Stimulated activated CD4-positive, alpha-beta T cell treated with anti-CD3 and anti-CD28 coated beads, Interleukin-15, amount 100 ng/mL, for 24 hours (primary cell): Measurements from ENCODE around the gene MTM1.
A peak's percentile ranks its signal among the peaks of the same experiment; 100 is the strongest.

Source experiments
- DNase-seq: peaks from one replicate; pipeline ENCODE4 v3.0.0-alpha.2; 2020

Gene MTM1

GRCh38 chrX:150680974-150681373 is 112.6 kb downstream of the MTM1 start:
- DNase-seq, result no peak

- DNase-seq, result no peak
These were observed 114.7 kb downstream of the MTM1 start for GRCh38 chrX:150683112-150683511.

- DNase-seq, result no peak
These were observed 115.2 kb downstream of the MTM1 start for GRCh38 chrX:150683536-150684146.

- no peak for DNase-seq
These were observed 120.6 kb downstream of the MTM1 start for GRCh38 chrX:150688911-150689451.

GRCh38 chrX:150690126-150690525 is 121.7 kb downstream of the MTM1 start:
- peak; percentile 29 for DNase-seq

- DNase-seq, result peak; percentile 23
These were observed 123.9 kb downstream of the MTM1 start for GRCh38 chrX:150692296-150692695.

GRCh38 chrX:150692831-150693724 is 124.7 kb downstream of the MTM1 start, which contains the start of gene MTMR1:
Gene MTMR1, plus strand, starts transcription at chrX:150693396. Its CDS starts 135 bp downstream, at chrX:150693531.
- DNase-seq, result peak; percentile 58

GRCh38 chrX:150693725-150694574 is 125.5 kb downstream of the MTM1 start:
- peak; percentile 77 for DNase-seq

- peak; percentile 45 for DNase-seq
These were observed 126.5 kb downstream of the MTM1 start for GRCh38 chrX:150694738-150695410.

- no peak for DNase-seq
These were observed 127.9 kb downstream of the MTM1 start for GRCh38 chrX:150696331-150696730.

GRCh38 chrX:150696866-150697265 is 128.4 kb downstream of the MTM1 start:
- DNase-seq, result peak; percentile 26

- DNase-seq, result peak; percentile 34
These were observed 129.2 kb downstream of the MTM1 start for GRCh38 chrX:150697641-150698040.

GRCh38 chrX:150698981-150699380 is 130.6 kb downstream of the MTM1 start:
- DNase-seq, result no peak

GRCh38 chrX:150700107-150700506 is 131.7 kb downstream of the MTM1 start:
- no peak for DNase-seq

- DNase-seq, result no peak
These were observed 133.0 kb downstream of the MTM1 start for GRCh38 chrX:150701377-150701776.

- DNase-seq, result no peak
These were observed 134.7 kb downstream of the MTM1 start for GRCh38 chrX:150702966-150703694.

GRCh38 chrX:150703695-150703974 is 135.2 kb downstream of the MTM1 start:
- no peak for DNase-seq

- DNase-seq, result peak; percentile 26
These were observed 135.7 kb downstream of the MTM1 start for GRCh38 chrX:150704030-150704613.

GRCh38 chrX:150712619-150713018 is 144.2 kb downstream of the MTM1 start:
- no peak for DNase-seq

GRCh38 chrX:150715184-150715583 is 146.8 kb downstream of the MTM1 start:
- no peak for DNase-seq

GRCh38 chrX:150719621-150720020 is 151.2 kb downstream of the MTM1 start:
- DNase-seq, result no peak
